ENCODE measurements around the gene MAPK8IP2.
A peak's percentile ranks its signal among the peaks of the same experiment; 100 is the strongest.
"Not testable (repeated sequence)": the region's sequence is repeated elsewhere in the genome, so short reads cannot be mapped to it uniquely, and the experiment has no call there.

The MAPK8IP2 gene

DNA sequence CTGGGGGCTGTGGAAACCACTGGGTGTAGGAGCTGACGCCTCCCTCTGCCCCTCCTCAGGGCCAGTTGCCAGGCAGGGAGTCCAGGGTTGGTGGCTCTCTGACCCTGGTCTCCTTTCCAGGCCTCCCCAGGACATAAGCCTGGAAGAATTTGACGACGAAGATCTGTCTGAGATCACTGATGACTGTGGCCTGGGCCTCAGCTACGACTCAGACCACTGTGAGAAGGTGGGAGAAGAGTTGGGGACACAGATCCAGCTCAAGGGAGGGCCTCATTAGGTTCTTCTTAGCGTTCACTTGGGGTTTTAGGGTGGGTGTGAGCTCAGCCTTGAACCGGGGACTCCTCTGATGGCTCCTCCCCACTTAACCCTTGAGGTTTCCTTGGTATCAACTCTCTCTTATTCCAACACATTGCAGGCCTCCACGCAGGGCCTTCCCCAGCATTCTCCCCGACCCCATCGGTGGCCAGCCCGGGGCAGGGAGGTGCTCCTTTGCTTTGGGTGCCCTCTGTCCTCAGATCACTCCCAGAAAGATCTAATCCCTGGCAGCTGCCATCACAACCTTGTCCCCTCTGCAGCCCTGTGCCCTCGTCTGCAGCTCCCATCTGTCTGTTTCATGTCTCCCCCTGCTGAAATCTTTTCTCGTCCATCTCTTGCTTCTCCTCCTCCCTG is 1.2 kb downstream of the MAPK8IP2 start:
- DNase-seq, result no peak

DNA sequence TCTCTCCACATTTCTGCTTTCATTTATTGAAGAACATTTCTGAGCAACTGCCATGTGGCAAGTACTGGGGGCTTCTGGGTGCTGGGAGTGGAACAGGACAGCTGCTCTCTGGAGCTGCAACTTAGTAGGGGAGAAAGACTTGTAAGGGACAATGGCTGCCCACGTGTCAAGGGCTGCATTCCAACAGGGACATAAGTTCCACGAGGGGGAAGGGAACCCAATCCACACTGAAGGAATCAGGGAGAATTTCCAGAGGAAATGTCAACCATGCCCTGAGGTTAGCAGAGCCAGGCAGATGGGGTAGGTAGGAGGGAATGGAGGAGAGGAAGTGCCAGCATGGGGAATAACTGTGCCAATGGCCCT is 1.7 kb downstream of the MAPK8IP2 start:
- no peak for DNase-seq

DNA sequence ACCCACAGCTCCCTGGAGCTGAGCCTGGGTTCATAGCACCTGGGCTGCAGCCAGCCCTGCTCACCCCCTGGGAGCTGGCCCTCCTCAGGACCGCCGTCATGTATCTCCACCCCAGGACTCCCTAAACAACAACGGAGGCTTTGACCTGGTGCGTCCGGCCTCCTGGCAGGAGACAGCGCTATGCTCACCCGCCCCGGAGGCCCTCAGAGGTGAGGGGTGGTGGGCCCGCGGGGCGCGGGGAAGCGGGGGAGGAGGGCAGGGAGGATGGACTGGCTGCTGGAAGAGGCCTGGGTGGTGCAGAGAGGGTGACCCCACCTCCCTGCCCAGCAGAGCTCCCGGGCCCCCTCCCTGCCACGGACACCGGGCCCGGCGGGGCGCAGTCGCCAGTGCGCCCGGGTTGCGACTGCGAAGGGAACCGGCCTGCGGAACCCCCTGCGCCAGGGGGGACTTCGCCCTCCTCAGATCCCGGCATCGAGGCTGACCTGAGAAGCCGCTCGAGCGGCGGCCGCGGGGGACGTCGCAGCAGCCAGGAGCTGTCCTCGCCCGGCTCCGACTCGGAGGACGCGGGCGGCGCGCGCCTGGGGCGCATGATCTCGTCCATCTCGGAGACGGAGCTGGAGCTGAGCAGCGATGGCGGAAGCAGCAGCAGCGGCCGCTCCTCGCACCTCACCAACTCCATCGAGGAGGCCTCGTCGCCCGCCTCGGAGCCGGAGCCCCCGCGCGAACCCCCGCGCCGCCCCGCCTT is 3.1 kb downstream of the MAPK8IP2 start:
- DNase-seq, result no peak

DNA sequence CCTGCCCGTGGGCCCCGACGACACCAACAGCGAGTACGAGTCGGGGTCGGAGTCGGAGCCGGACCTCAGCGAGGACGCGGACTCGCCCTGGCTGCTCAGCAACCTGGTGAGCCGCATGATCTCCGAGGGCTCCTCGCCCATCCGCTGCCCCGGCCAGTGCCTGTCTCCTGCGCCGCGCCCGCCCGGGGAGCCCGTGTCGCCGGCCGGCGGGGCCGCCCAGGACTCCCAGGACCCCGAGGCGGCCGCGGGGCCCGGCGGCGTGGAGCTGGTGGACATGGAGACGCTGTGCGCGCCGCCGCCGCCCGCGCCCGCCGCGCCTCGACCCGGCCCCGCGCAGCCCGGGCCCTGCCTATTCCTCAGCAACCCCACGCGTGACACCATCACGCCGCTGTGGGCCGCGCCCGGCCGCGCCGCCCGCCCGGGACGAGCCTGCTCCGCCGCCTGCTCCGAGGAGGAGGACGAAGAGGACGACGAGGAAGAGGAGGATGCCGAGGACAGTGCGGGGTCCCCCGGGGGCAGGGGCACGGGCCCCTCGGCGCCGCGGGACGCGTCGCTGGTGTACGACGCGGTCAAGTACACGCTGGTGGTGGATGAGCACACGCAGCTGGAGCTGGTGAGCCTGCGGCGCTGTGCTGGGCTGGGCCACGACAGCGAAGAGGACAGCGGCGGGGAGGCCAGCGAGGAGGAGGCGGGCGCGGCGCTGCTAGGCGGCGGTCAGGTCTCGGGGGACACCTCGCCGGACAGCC is 3.8 kb downstream of the MAPK8IP2 start:
- DNase-seq, result no peak

DNA sequence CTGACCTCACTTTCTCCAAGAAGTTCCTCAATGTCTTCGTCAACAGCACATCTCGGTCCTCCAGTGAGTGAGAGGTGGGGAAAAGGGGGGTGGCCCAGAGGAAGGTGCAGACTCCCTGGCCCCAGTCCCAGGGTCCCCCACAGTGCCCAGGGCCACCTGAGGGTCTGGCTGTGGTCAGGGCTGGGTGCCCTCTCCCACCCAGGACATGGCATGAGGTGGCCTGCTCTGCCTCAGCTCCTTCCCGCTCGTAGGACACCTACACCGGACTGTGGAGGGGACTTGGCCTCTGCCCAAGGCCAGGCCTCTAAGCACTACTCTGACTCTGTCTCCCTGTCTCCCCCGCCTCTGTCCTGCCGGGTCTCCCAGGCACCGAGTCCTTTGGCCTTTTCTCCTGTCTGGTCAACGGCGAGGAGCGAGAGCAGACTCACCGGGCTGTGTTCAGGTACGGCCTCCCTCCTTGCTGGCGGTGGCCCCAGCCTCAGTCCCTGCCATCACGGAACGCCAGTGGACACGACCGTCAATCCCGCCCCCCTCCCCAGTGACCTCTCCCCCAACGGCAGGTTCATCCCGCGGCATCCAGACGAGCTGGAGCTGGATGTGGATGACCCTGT is 4.5 kb downstream of the MAPK8IP2 start:
- no peak for DNase-seq

DNA sequence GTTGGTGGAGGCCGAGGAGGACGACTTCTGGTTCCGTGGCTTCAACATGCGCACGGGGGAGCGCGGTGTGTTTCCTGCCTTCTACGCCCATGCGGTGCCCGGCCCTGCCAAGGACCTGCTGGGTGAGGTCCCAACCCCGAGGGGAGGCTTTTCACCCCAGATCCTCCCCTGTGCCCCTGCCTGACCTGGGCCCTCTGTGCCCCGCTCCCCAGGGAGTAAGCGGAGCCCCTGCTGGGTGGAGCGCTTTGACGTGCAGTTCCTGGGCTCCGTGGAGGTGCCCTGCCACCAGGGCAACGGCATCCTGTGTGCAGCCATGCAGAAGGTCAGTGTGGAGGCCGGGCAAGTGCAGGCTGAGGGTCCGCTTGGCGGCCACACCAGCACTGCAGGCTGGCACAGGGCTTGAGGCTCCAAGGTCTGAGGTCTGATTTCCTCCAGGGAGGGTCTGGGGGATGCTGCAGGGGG is 5.1 kb downstream of the MAPK8IP2 start:
- DNase-seq, result no peak

DNA sequence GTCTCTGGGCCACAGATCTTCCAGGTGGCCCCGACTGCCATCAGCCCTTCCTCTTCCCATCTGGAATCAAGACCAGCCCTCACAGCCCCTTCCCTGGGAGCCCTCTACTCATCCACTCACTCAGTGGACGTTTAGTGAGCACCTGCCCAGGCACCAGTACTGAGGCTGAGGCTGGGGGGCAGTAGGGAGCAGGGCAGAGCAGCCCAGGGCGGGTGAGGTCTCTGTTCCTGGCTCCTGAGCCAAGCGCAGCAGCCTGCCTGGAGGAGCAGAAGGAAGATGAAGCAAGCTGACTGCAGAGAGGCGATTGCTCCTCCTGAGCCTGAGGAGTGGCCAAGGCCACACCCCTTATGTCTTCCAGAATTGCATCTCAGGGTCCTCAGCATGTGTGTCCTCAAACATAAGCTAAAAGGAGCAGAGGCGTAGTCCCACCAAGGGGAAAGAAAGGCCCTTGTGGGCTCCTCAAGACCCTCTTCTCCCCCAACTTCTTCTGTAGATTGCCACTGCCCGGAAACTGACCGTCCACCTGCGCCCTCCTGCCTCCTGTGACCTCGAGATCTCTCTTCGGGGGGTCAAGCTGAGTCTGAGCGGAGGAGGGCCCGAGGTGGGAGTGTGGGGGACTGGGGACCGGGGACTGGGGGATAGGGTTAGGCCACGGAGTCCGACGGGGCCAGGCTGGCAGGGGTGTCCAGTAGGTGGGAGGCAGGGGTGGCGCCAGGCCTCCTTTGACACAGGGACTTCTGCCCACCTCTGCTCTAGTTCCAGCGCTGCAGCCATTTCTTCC is 5.8 kb downstream of the MAPK8IP2 start:
- no peak for DNase-seq

DNA sequence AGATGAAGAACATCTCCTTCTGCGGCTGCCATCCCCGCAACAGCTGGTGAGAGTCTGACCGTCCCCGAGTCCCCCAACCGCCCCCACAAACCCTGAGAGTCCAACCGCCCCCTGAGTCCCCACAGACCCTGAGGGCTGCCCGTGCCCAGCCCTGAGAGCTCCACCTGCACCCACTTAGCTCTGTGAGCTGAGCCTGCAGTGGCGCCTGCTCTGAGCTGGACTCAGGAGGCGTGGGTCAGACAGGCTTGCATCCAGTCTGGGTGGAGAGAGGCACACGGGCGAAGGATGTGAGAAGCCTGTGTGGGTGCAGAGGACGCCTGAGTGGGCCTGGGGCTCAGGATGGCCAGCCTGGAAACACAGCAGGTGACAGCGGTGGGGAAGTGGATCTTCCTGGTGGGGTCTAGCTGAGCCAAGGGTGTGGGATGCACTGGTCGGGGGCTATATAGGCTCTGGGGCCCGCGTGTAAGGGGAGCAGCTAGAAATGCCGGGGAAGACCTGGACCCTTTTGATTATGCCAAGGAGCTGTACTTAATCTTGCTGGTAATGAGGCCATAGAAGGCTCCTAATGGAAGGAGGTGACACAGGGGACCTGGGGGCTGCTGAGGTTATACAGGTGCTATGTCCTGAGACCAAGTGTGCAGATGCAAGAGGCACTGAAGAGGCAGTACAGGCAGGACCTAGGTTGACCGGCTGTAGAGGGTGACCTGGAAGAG is 6.5 kb downstream of the MAPK8IP2 start:
- DNase-seq, result no peak

DNA sequence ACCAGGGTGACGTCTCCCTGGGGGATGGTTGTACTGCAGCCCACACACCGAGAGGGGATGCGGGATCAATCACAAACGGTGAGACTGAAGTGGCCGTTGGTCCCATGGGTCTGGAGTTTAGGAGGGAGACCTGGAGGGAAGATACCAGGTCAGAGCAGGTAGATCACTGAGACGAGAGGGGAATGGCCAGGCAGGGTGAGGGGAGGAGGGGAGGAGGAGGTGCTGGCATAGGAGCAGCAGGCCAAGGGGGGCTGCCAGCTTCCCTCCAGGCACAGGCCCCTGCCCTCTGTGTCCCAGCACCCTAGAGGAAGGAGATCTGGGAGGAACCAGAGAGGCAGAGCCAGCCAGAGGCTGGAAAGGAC is 7.0 kb downstream of the MAPK8IP2 start:
- no peak for DNase-seq

DNA sequence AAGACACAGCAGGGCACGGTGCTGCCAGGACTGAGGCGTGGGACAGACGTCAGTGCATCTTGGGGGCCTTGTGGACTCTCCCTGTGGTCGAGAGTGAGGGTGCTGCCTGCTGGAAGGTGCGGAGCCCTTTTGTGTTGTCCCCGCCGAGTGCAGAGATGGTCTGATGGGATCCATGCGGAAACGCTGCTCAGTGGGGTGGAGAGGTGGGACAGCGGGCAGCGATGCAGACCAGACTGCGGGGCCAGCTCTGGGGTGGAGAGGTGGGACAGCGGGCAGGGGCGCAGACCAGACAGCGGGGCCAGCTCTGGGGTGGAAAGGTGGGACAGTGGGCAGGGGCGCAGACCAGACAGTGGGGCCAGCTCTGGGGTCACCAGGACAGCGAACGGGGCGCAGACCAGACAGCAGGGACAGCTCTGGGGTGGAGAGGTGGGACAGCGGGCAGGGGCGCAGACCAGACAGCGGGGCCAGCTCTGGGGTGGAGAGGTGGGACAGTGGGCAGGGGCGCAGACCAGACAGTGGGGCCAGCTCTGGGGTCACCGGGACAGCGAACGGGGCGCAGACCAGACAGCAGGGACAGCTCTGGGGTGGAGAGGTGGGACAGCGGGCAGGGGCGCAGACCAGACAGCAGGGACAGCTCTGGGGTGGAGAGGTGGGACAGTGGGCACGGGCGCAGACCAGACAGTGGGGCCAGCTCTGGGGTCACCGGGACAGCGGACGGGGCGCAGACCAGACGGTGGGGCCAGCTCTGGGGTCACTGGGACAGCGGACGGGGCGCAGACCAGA is 7.7 kb downstream of the MAPK8IP2 start:
- DNase-seq, result not testable (repeated sequence)

DNA sequence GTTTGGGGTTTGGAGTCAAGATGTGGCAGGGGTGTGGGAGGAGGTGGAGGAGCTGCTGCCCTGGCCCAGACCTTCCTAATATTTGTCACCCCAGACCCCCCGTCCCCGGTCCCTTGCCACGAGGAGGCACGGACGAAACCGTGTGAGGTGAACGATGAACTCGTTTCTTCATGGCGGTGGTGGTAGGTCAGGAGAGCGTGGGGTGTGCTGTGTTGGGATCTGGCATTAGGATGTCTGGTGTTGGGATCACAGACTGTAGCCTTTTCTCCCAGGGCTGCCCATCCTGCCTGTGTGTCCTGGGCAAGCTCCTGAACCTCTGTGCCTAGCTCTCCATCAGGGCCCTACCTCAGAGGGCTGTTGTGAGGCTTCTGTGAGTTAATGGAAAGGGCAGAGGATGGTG is 8.4 kb downstream of the MAPK8IP2 start:
- no peak for DNase-seq

DNA sequence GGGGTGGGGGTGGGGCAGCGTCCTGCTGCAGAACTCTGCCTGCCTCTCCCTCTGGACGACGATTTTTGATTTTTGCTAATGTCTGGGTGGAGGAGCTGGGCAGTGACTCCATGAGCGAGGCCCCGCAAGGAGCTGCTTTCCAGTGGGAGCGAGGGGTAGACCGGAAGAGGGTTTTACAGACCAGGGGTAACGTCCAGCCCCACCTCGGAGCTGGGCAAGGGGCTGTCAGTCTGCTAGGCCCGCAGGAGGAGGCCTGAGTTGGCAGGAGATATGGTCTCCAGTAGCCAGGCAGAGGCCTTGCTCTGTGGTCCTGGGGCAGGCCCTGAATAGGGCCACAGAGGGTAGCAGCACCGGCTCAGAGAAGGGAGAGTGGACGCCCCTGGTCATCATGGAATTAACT is 9.0 kb downstream of the MAPK8IP2 start:
- no peak for DNase-seq

DNA sequence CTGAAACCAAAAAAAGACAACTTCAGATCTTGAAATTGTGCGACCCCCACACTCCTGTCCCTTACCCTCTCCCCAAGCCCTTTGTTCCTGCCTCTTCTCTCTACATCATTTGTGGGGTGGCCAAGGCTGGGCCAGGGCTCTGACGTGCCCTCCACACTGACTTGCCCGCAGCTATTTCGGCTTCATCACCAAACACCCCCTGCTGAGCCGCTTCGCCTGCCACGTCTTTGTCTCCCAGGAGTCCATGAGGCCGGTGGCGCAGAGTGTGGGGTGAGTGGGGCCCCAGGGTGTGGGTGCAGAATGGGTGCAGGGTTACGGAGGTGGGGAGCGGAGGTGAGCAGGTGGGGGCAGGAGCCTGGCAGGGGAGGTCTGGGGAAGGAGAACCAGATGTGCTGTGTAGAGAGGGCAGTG is 9.5 kb downstream of the MAPK8IP2 start:
- DNase-seq, result no peak

DNA sequence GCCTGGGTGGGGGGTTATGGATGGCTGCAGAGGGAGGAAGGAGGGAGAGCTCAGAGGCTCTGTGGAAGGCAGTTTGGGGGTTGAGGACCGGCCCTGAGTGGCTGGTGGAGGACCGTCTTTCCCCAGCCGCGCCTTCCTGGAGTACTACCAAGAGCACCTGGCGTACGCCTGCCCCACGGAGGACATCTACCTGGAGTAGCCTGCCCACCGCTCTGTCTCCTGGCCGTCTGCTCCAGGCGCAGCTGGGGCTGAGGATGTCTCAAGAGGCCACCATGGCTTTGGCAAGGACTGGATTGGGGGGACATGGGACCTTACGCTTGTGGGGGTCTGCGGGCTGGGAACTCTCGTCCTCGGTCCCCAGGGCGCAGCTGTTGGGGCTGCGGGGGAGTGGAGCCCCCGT is 10.0 kb downstream of the MAPK8IP2 start:
- no peak for DNase-seq

DNA sequence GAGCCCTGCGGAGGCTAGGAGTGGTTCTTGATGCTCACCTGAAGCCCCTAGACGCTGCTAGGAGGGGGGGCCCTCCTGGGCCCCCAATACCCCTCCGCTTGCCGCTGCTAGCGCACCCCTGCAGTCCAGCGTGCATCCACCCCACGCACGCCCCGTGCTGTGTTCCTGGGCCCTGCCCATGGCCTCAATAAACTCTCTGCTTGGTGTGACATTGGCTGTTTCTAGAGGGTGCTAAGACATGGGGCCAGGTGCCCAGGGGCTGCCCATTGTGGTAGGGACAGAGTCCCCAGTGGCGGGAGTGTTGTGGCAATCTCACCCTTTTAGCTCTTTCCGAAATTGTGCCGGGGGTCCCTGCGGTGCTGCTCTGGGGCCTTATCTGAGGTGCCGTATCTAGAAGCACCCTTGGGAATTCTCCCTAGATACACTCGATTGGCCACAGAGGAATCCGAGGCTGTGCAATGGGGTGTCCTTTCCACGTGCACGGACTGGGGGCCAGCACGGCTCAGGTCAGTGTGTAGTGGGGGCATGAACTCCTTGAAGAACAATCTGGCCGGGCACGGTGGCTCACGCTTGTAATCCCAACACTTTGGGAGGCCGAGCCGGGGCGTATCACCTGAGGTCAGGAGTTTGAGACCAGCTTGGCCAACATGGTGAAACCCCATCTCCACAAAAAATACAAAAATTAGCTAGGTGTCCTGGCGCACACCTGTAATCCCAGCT is 10.9 kb downstream of the MAPK8IP2 start:
- no peak for DNase-seq

DNA sequence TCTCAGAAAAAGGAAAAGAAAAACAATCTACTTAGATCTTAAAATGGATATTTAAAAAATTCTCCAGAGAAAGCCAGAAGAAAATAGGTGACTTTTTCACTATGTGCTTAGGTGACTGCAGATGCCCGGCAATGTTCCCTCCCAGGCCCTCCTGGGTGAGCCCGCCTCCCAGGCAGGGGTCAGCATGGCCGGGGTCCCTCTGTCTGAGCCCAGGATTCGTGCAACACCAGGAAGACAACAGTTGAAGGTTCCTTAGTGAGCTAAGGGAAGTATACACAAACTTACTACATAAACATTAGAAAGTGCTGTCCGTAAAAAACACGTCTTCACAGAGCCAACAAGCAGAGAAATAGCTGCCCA is 11.6 kb downstream of the MAPK8IP2 start:
- DNase-seq, result no peak

DNA sequence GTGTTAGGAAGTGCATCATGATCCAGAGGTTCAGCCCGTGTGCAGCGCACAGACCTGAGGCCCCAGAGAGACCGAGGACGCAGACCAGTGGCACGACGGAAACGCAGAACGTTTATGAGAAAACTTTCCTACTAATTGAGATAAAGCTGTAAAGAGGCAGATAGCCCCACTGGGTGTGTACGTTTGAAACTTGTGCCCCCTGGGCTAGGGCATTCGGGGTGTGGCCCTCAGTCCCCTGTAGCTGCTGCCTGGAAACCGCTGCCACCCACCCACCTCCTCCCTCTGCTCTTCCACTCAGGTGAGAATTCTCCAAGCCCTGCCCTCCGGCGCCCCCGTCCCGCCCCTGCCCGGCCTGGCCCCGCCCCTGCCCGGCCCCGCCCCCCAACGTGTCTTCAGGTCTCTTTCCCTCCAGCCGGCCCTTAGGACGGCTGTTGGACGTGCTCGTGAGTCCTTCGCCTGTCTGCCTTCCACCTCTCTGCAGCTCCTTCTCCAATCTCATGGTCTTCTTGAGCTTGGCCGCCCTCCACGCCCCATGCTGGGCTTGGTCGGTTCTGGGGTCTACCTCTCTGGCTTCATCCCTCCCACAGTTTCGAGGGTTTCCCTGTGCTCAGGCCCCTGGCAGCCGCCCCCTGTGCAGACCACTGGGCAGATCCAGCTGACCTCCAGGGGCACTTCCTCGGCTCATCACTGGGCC is 12.1 kb downstream of the MAPK8IP2 start:
- no peak for DNase-seq

DNA sequence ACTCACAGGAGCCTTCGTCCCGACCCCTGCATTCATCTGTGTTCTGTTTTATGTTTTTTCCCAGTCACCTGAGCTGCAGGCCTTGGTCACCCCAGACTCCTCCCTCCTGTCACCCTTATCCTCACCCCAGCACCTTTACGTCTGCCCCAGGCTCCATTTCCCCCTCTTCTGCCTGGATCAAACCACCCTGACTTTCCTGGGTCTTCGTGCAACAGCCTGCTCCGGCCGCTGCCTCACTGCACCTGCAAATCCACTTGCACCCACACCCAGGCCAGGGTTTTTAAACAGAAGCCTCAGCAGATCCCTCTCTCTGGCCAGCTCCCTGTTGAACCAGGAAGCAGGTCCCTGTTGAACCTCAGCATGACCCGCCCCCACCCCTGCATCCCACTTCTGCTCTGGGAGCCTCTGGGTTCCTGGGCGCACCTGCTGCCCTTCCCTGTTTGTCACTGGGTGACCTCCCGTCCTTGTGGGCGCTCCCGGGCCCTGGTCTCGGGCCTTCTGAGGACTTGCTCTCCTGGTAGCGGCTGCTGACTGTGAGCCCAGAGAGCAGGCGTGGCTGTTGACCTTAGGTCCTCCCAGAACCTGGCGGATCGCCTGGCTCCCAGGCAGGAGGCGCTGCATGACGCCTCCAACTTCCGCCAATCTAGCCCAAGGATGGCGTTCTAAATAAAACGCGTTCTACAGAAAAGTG is 12.8 kb downstream of the MAPK8IP2 start:
- peak; percentile 40 for DNase-seq

DNA sequence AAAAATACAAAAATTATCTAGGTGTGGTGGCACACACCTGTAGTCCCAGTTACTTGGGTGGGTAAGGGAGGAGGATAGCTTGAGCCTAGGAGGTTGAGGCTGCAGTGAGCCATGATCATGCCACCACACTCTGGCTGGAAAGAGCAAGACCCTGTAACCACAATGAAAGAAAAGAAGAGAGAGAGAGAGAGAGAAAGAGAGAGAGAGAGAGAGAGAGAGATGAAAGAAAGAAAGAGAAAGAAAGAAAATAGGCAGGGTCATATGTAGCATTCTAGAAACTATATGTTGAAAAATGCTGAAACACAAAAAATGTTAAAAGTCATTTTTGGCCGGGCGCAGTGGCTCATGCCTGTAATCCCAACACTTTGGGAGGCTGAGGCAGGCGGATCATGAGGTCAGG is 13.7 kb downstream of the MAPK8IP2 start:
- DNase-seq, result not testable (repeated sequence)

Data from NCI-H774 (cell line).